ENCODE results near the gene LARGE2. TPM values are rescaled to one million over a fixed set of nuclear protein-coding genes. Genes with fewer than 3 reads are reported as not detected.
A peak's percentile ranks its signal among the peaks of the same experiment; 100 is the strongest.

LARGE2 gene
- total and polyA plus RNA-seq, 2 experiments from 2014 or later: not detected

- in situ Hi-C loops (cut with MboI): no loop called here
- no peaks in the 10 kb centered on the region for H3K9me3 ChIP-seq (ENCODE audit: low read depth)
- H3K79me2 ChIP-seq (ENCODE audit: insufficient read depth): peaks cover 22% of the 10 kb centered on the region
- TF ChIP-seq EZH2 (IDR thresholded peaks at IDR 0.05; ENCODE audit: insufficient read depth, poor library complexity, severe bottlenecking) (no peak), EZH2phosphoT487 (IDR thresholded peaks at IDR 0.05; ENCODE audit: insufficient read depth, low read depth) (no peak)
- peaks cover 7% of the 10 kb centered on the region for H3K4me1 ChIP-seq (ENCODE audit: insufficient read depth)
- peaks cover 11% of the 10 kb centered on the region for H3K27me3 ChIP-seq (replicated peaks; ENCODE audit: insufficient read depth)
- peak overlapping the region; percentile 99 for H3K4me3 ChIP-seq
- peak; percentile 89 for DNase-seq
- peak overlapping the region; percentile 98 for H3K9ac ChIP-seq
- no peaks in the 10 kb centered on the region for H3K9me2 ChIP-seq (ENCODE audit: insufficient read depth)
- no peaks in the 10 kb centered on the region for H4K20me1 ChIP-seq (ENCODE audit: insufficient read depth)
- H3K27ac ChIP-seq: peak overlapping the region; percentile 72
- peak overlapping the region; percentile 97 for H2AFZ ChIP-seq
- 2% methylated on average over 38 of the region's 38 CpGs for WGBS, 2 experiments (ENCODE audit: low coverage in 1 of 2, low lambda C conversion rate in 2 of 2, missing lambda C conversion rate in 2 of 2)
- H3F3A ChIP-seq (ENCODE audit: insufficient read depth): no peaks in the 10 kb centered on the region
- peak overlapping the region; percentile 94 for H3K4me2 ChIP-seq (ENCODE audit: unreplicated experiment)
- no peaks in the 10 kb centered on the region; the same call in 1 of the 2 replicates for H3K36me3 ChIP-seq (ENCODE audit: low read depth)
Measured at GRCh38 chr11:45918331-45918941, 4.0 kb upstream of the LARGE2 start.

- no peak for TF ChIP-seq EZH2 (IDR thresholded peaks at IDR 0.05; ENCODE audit: insufficient read depth, poor library complexity, severe bottlenecking)
- no peak for TF ChIP-seq EZH2phosphoT487 (IDR thresholded peaks at IDR 0.05; ENCODE audit: insufficient read depth, low read depth)
- Histone ChIP-seq H2AFZ (peak overlapping the region; percentile 97), H3K27ac (no peak overlapping the region), H3K4me3 (peak overlapping the region; percentile 99), H3K9me2 (ENCODE audit: insufficient read depth) (no peaks in the 10 kb centered on the region), H3K36me3 (ENCODE audit: low read depth) (no peaks in the 10 kb centered on the region), H3K79me2 (ENCODE audit: insufficient read depth) (peaks cover 22% of the 10 kb centered on the region), H3K4me2 (ENCODE audit: unreplicated experiment) (peak overlapping the region; percentile 94), H3K9me3 (ENCODE audit: low read depth) (no peaks in the 10 kb centered on the region), H3K4me1 (ENCODE audit: insufficient read depth) (peaks cover 7% of the 10 kb centered on the region), H3K9ac (no peak overlapping the region; the same call in 1 of the 2 replicates), H4K20me1 (ENCODE audit: insufficient read depth) (no peaks in the 10 kb centered on the region), H3K27me3 (replicated peaks; ENCODE audit: insufficient read depth) (peaks cover 12% of the 10 kb centered on the region), H3F3A (ENCODE audit: insufficient read depth) (no peaks in the 10 kb centered on the region)
- DNase-seq: no peak
- WGBS, 2 experiments (ENCODE audit: low coverage in 1 of 2, low lambda C conversion rate in 2 of 2, missing lambda C conversion rate in 2 of 2): 58 to 65% methylated on average over 7 of the region's 7 CpGs
- in situ Hi-C loops (cut with MboI): no loop called here
Measured at GRCh38 chr11:45918962-45919675, 3.3 kb upstream of the LARGE2 start.

- Histone ChIP-seq H4K20me1 (ENCODE audit: insufficient read depth) (no peaks in the 10 kb centered on the region), H3K4me2 (ENCODE audit: unreplicated experiment) (no peak overlapping the region), H3K9me3 (ENCODE audit: low read depth) (no peaks in the 10 kb centered on the region), H3K9me2 (ENCODE audit: insufficient read depth) (no peaks in the 10 kb centered on the region), H3K27me3 (replicated peaks; ENCODE audit: insufficient read depth) (peaks cover 12% of the 10 kb centered on the region), H3K4me1 (ENCODE audit: insufficient read depth) (peaks cover 7% of the 10 kb centered on the region), H3K9ac (no peak overlapping the region), H2AFZ (no peak overlapping the region), H3K36me3 (ENCODE audit: low read depth) (no peaks in the 10 kb centered on the region), H3F3A (ENCODE audit: insufficient read depth) (no peaks in the 10 kb centered on the region), H3K27ac (no peak overlapping the region), H3K4me3 (no peak overlapping the region), H3K79me2 (ENCODE audit: insufficient read depth) (peaks cover 22% of the 10 kb centered on the region)
- 66 to 70% methylated on average over 13 of the region's 13 CpGs for WGBS, 2 experiments (ENCODE audit: low coverage in 1 of 2, low lambda C conversion rate in 2 of 2, missing lambda C conversion rate in 2 of 2)
- TF ChIP-seq EZH2 (IDR thresholded peaks at IDR 0.05; ENCODE audit: insufficient read depth, poor library complexity, severe bottlenecking): no peak
- no peak for TF ChIP-seq EZH2phosphoT487 (IDR thresholded peaks at IDR 0.05; ENCODE audit: insufficient read depth, low read depth)
- in situ Hi-C loops (cut with MboI): no loop called here
- DNase-seq: no peak
Measured at GRCh38 chr11:45919806-45920530, 2.5 kb upstream of the LARGE2 start.

All from GM23248 (cell line).